ENCODE results near the gene GRIN2A. TPM values are rescaled to one million over a fixed set of nuclear protein-coding genes. Genes with fewer than 3 reads are reported as not detected.

Gene GRIN2A
- total and polyA plus RNA-seq, 2 donors (not counting 1 experiment from before 2014, with no cell fraction given): 0.44 TPM; not detected in 1

GRCh38 chr16:9736547-9736946 lies 445.7 kb downstream of the GRIN2A start:
- Histone ChIP-seq H3K27me3 (replicated peaks in 1 of 4; ENCODE audit: control extremely low read depth in 1 of 4, control insufficient read depth in 3 of 4, insufficient read depth in 4 of 4, low read length in 3 of 4) (peaks cover 0 to 4% (median 0%) of the 10 kb centered on the region in 4 experiments), H3K9ac (ENCODE audit: low read length) (no peak overlapping the region), H3K9me3 (ENCODE audit: control extremely low read depth in 1 of 3, control insufficient read depth in 2 of 3, insufficient read depth in 1 of 3, low read length in 2 of 3) (no peaks in the 10 kb centered on the region), H4K20me1 (ENCODE audit: control insufficient read depth, insufficient read depth, low read length, poor library complexity, severe bottlenecking) (no peaks in the 10 kb centered on the region), H2AFZ (ENCODE audit: insufficient read depth, low read depth, low read length, poor library complexity, severe bottlenecking) (no peak overlapping the region), H3K4me3 (ENCODE audit: control extremely low read depth in 1 of 5, extremely low read depth in 1 of 5, insufficient read depth in 1 of 5, low read depth in 2 of 5, low read length in 4 of 5) (no peak overlapping the region), H3K27ac (ENCODE audit: low read length in 2 of 2) (no peak overlapping the region), H3K79me2 (ENCODE audit: control insufficient read depth, insufficient read depth, low read length) (no peaks in the 10 kb centered on the region), H3K36me3 (replicated peaks in 1 of 2; ENCODE audit: control extremely low read depth in 1 of 2, control insufficient read depth in 1 of 2, extremely low read depth in 1 of 2, insufficient read depth in 2 of 2, low read length in 1 of 2) (no peaks in the 10 kb centered on the region), H3K4me1 (ENCODE audit: control insufficient read depth in 2 of 2, insufficient read depth in 2 of 2, low read length in 2 of 2) (no peaks in the 10 kb centered on the region), H3K4me2 (replicated peaks; ENCODE audit: low read depth, low read length, poor library complexity, severe bottlenecking) (no peak overlapping the region)
- Mint-ChIP-seq H3K27ac (no peak overlapping the region), H3K4me1 (no peaks in the 10 kb centered on the region), H3K4me3 (no peak overlapping the region), H3K9me3 (ENCODE audit: insufficient read depth) (no peaks in the 10 kb centered on the region), H3K27me3 (no peaks in the 10 kb centered on the region)
- no peak for DNase-seq
- ChIA-PET CTCF (no interaction called here), POLR2A (no interaction called here)
- intact Hi-C loops (cut with micrococcal nuclease): no loop called here
- WGBS (ENCODE audit: insufficient coverage): no CpG with 5 or more reads among the region's 5 CpGs
- no peak for ATAC-seq (ENCODE audit: low read depth)
- TF ChIP-seq CTCF (IDR thresholded peaks at IDR 0.05) (no peak), EZH2 (IDR thresholded peaks at IDR 0.05; ENCODE audit: borderline replicate concordance, insufficient read depth, low read depth, low read length, poor library complexity, severe bottlenecking) (no peak)

GRCh38 chr16:9723136-9723535 lies 459.1 kb downstream of the GRIN2A start:
- ChIA-PET CTCF (no interaction called here), POLR2A (no interaction called here)
- H4K20me1 ChIP-seq (ENCODE audit: control insufficient read depth, insufficient read depth, low read length, poor library complexity, severe bottlenecking): no peaks in the 10 kb centered on the region
- ATAC-seq (ENCODE audit: low read depth) (no peak), DNase-seq (no peak)
- H3K4me1 Mint-ChIP-seq: no peaks in the 10 kb centered on the region
- H3K4me1 ChIP-seq (ENCODE audit: control insufficient read depth in 2 of 2, insufficient read depth in 2 of 2, low read length in 2 of 2): no peaks in the 10 kb centered on the region
- peaks cover 0 to 3% (median 0%) of the 10 kb centered on the region in 3 donors for H3K9me3 ChIP-seq (ENCODE audit: control extremely low read depth in 1 of 3, control insufficient read depth in 2 of 3, insufficient read depth in 1 of 3, low read length in 2 of 3)
- H3K27me3 ChIP-seq (replicated peaks in 1 of 4; ENCODE audit: control extremely low read depth in 1 of 4, control insufficient read depth in 3 of 4, insufficient read depth in 4 of 4, low read length in 3 of 4): no peaks in the 10 kb centered on the region
- no peak overlapping the region for H3K4me2 ChIP-seq (replicated peaks; ENCODE audit: low read depth, low read length, poor library complexity, severe bottlenecking)
- H3K36me3 ChIP-seq (replicated peaks in 1 of 2; ENCODE audit: control extremely low read depth in 1 of 2, control insufficient read depth in 1 of 2, extremely low read depth in 1 of 2, insufficient read depth in 2 of 2, low read length in 1 of 2): no peaks in the 10 kb centered on the region
- H2AFZ ChIP-seq (ENCODE audit: insufficient read depth, low read depth, low read length, poor library complexity, severe bottlenecking): no peak overlapping the region
- H3K27ac Mint-ChIP-seq: no peak overlapping the region
- no peak overlapping the region for H3K4me3 Mint-ChIP-seq
- intact Hi-C loops (cut with micrococcal nuclease): no loop called here
- H3K9me3 Mint-ChIP-seq (ENCODE audit: insufficient read depth): no peaks in the 10 kb centered on the region
- H3K79me2 ChIP-seq (ENCODE audit: control insufficient read depth, insufficient read depth, low read length): no peaks in the 10 kb centered on the region
- no peaks in the 10 kb centered on the region for H3K27me3 Mint-ChIP-seq
- no peak overlapping the region for H3K4me3 ChIP-seq (ENCODE audit: control extremely low read depth in 1 of 5, extremely low read depth in 1 of 5, insufficient read depth in 1 of 5, low read depth in 2 of 5, low read length in 4 of 5)
- H3K27ac ChIP-seq (ENCODE audit: low read length in 2 of 2): no peak overlapping the region
- no peak overlapping the region for H3K9ac ChIP-seq (ENCODE audit: low read length)
- TF ChIP-seq EZH2 (IDR thresholded peaks at IDR 0.05; ENCODE audit: borderline replicate concordance, insufficient read depth, low read depth, low read length, poor library complexity, severe bottlenecking) (no peak), CTCF (IDR thresholded peaks at IDR 0.05) (no peak)
